GM06990 (cell line): Measurements from ENCODE around the gene TSR1.
A peak's percentile ranks its signal among the peaks of the same experiment; 100 is the strongest.

Experiments used
- DNase-seq: peaks from one replicate; pipeline ENCODE4 v3.0.0-alpha.2; 2011; ENCODE audit not compliant: insufficient read length; ENCODE audit errors: extremely low read depth
- H3K27me3 ChIP-seq: replicated peaks from 2 replicates; pipeline ENCODE4 v1.6.0; 2011; ENCODE audit warnings: low read length; ENCODE audit not compliant: control insufficient read depth, insufficient read depth
- H3K36me3 ChIP-seq: 2 replicates; pipeline ENCODE4 v1.5.1; 2011; ENCODE audit warnings: low read length; ENCODE audit not compliant: control insufficient read depth, insufficient read depth
- H3K4me3 ChIP-seq: replicated peaks from 2 replicates; pipeline ENCODE4 v1.5.1; 2011; ENCODE audit warnings: low read depth, mild to moderate bottlenecking, control low read depth, low read length
- TF ChIP-seq, protein P1 (sequence below): IDR thresholded peaks from 2 replicates; pipeline ENCODE4 v1.5.1; 2011; ENCODE audit warnings: low read length, control low read depth, mild to moderate bottlenecking, inconsistent platforms; ENCODE audit not compliant: insufficient read depth, poor library complexity, severe bottlenecking

Gene TSR1

DNA sequence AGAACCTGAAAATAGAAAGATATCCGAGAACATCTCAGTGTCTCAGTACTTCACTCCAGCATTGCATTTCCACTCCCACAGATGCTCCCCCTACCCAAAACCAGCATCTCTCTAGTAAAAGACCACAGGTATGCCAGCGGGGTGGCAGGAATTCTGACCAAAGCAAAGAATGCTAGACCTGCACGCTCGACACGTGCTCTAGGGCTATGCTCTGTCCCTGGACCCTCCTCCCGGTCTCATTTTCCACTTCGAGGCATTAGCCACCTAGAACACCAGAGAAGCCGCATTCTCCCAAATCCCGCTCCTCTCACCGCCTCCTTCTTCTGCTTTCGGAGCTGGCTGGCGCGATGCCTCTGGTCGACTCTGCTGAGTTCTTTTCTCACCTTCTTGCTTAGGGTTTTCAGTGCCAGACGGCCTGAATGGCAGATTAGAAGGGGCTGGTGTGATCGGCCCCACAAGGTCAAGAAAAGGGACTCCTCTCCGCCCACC is 487 bp downstream of the TSR1 start:
- peaks cover 14% of the 10 kb centered on the region for H3K36me3 ChIP-seq
- H3K4me3 ChIP-seq: peak overlapping the region; percentile 73
- TF ChIP-seq, protein P1, sequence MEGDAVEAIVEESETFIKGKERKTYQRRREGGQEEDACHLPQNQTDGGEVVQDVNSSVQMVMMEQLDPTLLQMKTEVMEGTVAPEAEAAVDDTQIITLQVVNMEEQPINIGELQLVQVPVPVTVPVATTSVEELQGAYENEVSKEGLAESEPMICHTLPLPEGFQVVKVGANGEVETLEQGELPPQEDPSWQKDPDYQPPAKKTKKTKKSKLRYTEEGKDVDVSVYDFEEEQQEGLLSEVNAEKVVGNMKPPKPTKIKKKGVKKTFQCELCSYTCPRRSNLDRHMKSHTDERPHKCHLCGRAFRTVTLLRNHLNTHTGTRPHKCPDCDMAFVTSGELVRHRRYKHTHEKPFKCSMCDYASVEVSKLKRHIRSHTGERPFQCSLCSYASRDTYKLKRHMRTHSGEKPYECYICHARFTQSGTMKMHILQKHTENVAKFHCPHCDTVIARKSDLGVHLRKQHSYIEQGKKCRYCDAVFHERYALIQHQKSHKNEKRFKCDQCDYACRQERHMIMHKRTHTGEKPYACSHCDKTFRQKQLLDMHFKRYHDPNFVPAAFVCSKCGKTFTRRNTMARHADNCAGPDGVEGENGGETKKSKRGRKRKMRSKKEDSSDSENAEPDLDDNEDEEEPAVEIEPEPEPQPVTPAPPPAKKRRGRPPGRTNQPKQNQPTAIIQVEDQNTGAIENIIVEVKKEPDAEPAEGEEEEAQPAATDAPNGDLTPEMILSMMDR: no peak
- DNase-seq: no peak
- no peaks in the 10 kb centered on the region for H3K27me3 ChIP-seq

GRCh38 chr17:2331303-2331702 is 5.0 kb downstream of the TSR1 start:
- TF ChIP-seq, protein P1: no peak
- no peak for DNase-seq
- Histone ChIP-seq H3K4me3 (no peak overlapping the region), H3K27me3 (no peaks in the 10 kb centered on the region), H3K36me3 (peaks cover 35% of the 10 kb centered on the region)

DNA sequence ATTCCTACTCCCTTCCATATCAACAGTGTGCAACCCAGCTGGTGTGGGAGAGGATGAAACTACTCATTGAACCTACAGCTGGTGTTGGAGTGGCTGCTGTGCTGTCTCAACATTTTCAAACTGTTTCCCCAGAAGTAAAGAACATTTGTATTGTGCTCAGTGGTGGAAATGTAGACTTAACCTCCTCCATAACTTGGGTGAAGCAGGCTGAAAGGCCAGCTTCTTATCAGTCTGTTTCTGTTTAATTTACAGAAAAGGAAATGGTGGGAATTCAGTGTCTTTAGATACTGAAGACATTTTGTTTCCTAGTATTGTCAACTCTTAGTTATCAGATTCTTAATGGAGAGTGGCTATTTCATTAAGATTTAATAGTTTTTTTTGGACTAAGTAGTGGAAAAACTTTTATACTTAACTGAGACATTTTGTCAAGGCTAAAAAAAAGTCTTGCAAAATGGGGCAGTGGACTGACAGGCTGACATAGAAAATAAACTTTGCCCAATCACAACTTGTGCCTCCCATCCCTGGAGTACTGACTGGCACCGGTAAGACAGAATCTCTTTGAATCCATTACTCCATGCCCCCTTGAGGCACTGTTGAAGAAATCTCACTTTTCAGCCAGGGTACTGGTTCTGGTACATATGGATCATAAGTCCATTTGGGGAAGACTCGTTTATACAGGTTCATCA is 12.5 kb downstream of the TSR1 start:
- no peak overlapping the region for H3K4me3 ChIP-seq
- peaks cover 30% of the 10 kb centered on the region for H3K36me3 ChIP-seq
- no peaks in the 10 kb centered on the region for H3K27me3 ChIP-seq
- TF ChIP-seq, protein P1: no peak
- no peak for DNase-seq

DNA sequence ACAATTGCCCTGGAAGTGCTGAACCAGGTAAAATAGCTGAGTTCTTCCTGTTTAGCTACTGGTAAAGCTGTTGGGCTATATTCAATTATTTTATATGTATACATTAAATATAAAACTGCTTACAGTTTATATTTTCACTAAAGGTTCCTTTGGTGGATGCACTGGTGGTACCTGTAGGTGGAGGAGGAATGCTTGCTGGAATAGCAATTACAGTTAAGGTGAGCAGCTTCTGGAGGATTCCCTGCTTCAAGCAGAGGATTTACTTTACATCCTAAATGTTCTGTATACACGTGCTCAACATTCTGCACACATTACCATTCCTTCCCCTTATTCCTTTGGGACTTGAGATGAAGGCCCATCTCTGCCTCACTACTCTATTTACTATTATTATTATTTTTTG is 14.9 kb downstream of the TSR1 start:
- TF ChIP-seq, protein P1: no peak
- Histone ChIP-seq H3K27me3 (no peaks in the 10 kb centered on the region), H3K36me3 (peaks cover 24% of the 10 kb centered on the region), H3K4me3 (no peak overlapping the region)
- DNase-seq: no peak

DNA sequence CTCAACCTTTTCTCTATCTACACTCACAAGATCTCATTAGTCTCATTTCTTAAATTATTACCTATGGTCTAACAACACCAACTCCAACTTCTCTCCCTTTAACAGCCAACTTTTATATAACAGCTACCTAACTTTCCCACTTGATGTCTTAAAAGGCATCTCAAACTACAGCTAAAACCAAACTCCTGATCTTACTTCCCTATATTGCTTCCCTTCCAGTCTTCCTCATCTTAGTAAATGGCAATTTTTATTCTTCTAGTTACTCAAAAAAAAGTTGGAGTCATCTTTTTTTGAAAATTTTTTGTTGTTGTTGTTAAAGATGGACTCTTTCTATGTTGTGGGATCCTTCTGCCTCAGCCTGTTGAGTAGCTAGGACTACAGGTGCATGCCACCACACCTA is 17.2 kb downstream of the TSR1 start:
- H3K4me3 ChIP-seq: no peak overlapping the region

More for the DNA sequence above, 17.2 kb downstream of the TSR1 start:
- Histone ChIP-seq H3K36me3 (peaks cover 14% of the 10 kb centered on the region), H3K27me3 (no peaks in the 10 kb centered on the region)
- TF ChIP-seq, protein P1: no peak
- no peak for DNase-seq
